Measurements from ENCODE around the gene NF2. TPM values are rescaled to one million over a fixed set of nuclear protein-coding genes. Genes with fewer than 3 reads are reported as not detected.

The NF2 gene
- total and polyA plus RNA-seq, 10 of the 15 experiments (the other 5 are each of a cell fraction or from before 2014, with no cell fraction given), result 2.2 to 49.8 (median 22.5) TPM

DNA sequence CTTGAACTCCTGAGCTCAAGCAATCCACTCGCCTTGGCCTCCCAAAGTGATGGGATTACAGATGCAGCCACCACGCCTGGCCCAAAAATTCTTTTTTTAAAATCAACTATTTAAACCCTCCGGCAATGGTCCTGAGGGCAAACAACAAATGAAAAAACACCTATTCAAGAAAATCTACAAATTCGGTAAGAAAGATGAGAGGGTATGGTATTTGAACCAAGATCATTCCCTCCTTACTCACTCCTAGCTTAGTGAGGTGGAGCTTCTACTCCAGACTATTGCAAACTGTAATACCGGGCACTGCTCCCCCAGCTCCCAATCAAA, 2.1 kb downstream of the NF2 start (continued):
- TF ChIP-seq TCF12 (IDR thresholded peaks at IDR 0.05; ENCODE audit: low read depth, low read length) (no peak), PAX5 (IDR thresholded peaks at IDR 0.05; ENCODE audit: borderline replicate concordance, low read depth, low read length) (no peak)

DNA sequence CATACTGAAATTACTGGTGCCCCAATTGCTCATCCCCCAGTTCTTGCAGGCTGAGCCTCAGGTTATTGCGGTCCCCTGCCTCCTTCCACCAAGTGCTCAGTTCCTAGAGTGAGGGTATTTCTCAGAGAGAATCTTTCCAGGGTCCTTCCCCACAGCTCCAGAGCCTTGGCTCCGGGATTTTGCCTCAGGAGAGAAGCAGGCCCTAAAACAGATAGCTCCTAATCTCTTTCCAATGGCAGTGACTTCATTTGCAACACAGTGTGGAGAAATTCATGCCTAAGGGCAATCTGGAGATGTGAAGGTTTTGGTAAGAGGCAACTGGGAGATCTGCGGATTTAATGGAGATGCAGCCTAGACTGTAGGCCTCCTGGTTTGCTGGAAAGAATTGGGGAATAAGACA, 2.9 kb downstream of the NF2 start:
- no peak overlapping the region for H3K9ac ChIP-seq (ENCODE audit: control insufficient read depth, insufficient read depth, low read length)
- no peak for DNase-seq (ENCODE audit: low read depth, low spot score)
- RAD21 ChIA-PET (ENCODE audit: unreplicated experiment), result interaction anchor here (0.8 kb wide), 1 partner anchor 397 kb away, joined by 3 read pairs; no protein-coding TSS in a partner anchor
- in situ Hi-C loops (cut with MboI), result loop anchor here (5.0 kb wide), 1 partner anchor 49 kb away; no protein-coding TSS in a partner anchor
- no peak for TF ChIP-seq JUNB (IDR thresholded peaks at IDR 0.05)
- no peak for TF ChIP-seq ZNF24 (IDR thresholded peaks at IDR 0.05)
- no peak for TF ChIP-seq ATF7 (IDR thresholded peaks at IDR 0.05; ENCODE audit: low read depth)
- TF ChIP-seq NBN (IDR thresholded peaks at IDR 0.05), result no peak
- no peak for TF ChIP-seq SMC3 (IDR thresholded peaks at IDR 0.05; ENCODE audit: borderline replicate concordance, low read length)
- TF ChIP-seq EP300 (IDR thresholded peaks at IDR 0.05; ENCODE audit: borderline replicate concordance in 1 of 2, control insufficient read depth in 1 of 2, low read depth in 2 of 2, low read length in 2 of 2), result no peak
- TF ChIP-seq NRF1 (conservative IDR thresholded peaks at IDR 0.05; ENCODE audit: low read depth, low read length), result no peak
- no peak for TF ChIP-seq DPF2 (IDR thresholded peaks at IDR 0.05)
- TF ChIP-seq NFIC (IDR thresholded peaks at IDR 0.05; ENCODE audit: low read depth, low read length), result no peak
- TF ChIP-seq PAX5 (IDR thresholded peaks at IDR 0.05; ENCODE audit: borderline replicate concordance, low read depth, low read length), result no peak
- TF ChIP-seq SUPT20H (IDR thresholded peaks at IDR 0.05; ENCODE audit: borderline replicate concordance, control insufficient read depth, low read depth, low read length), result no peak
- TF ChIP-seq, protein P1, sequence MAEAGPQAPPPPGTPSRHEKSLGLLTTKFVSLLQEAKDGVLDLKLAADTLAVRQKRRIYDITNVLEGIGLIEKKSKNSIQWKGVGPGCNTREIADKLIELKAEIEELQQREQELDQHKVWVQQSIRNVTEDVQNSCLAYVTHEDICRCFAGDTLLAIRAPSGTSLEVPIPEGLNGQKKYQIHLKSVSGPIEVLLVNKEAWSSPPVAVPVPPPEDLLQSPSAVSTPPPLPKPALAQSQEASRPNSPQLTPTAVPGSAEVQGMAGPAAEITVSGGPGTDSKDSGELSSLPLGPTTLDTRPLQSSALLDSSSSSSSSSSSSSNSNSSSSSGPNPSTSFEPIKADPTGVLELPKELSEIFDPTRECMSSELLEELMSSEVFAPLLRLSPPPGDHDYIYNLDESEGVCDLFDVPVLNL (IDR thresholded peaks at IDR 0.05; ENCODE audit: low read depth, low read length), result no peak
- TF ChIP-seq CBX3 (IDR thresholded peaks at IDR 0.05; ENCODE audit: borderline replicate concordance, low read depth), result no peak
- no peak for TF ChIP-seq TBL1XR1 (IDR thresholded peaks at IDR 0.05; ENCODE audit: low read depth, low read length)
- TF ChIP-seq, protein P2, sequence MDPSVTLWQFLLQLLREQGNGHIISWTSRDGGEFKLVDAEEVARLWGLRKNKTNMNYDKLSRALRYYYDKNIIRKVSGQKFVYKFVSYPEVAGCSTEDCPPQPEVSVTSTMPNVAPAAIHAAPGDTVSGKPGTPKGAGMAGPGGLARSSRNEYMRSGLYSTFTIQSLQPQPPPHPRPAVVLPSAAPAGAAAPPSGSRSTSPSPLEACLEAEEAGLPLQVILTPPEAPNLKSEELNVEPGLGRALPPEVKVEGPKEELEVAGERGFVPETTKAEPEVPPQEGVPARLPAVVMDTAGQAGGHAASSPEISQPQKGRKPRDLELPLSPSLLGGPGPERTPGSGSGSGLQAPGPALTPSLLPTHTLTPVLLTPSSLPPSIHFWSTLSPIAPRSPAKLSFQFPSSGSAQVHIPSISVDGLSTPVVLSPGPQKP (IDR thresholded peaks at IDR 0.05; ENCODE audit: low read depth, low read length), result no peak
- TF ChIP-seq GATAD2B (conservative IDR thresholded peaks at IDR 0.05; ENCODE audit: low read depth), result no peak
- TF ChIP-seq, protein P3, sequence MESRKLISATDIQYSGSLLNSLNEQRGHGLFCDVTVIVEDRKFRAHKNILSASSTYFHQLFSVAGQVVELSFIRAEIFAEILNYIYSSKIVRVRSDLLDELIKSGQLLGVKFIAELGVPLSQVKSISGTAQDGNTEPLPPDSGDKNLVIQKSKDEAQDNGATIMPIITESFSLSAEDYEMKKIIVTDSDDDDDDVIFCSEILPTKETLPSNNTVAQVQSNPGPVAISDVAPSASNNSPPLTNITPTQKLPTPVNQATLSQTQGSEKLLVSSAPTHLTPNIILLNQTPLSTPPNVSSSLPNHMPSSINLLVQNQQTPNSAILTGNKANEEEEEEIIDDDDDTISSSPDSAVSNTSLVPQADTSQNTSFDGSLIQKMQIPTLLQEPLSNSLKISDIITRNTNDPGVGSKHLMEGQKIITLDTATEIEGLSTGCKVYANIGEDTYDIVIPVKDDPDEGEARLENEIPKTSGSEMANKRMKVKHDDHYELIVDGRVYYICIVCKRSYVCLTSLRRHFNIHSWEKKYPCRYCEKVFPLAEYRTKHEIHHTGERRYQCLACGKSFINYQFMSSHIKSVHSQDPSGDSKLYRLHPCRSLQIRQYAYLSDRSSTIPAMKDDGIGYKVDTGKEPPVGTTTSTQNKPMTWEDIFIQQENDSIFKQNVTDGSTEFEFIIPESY (IDR thresholded peaks at IDR 0.05), result no peak
- H3K27me3 ChIP-seq (replicated peaks in 1 of 2; ENCODE audit: control insufficient read depth in 2 of 2, insufficient read depth in 2 of 2, low read length in 1 of 2), result no peaks in the 10 kb centered on the region
- POLR2A ChIA-PET, result interaction anchor here (0.6 to 1.2 kb wide), 2 partner anchors 17 to 591 kb away, joined by 3 read pairs; no protein-coding TSS in a partner anchor
- no peak for FAIRE-seq
- 92% methylated on average over 3 of the region's 3 CpGs for WGBS (ENCODE audit: insufficient coverage, insufficient replicate concordance, low lambda C conversion rate, missing lambda C conversion rate)
- CTCF ChIA-PET, result interaction anchor here (0.6 to 5.3 kb wide), 7 partner anchors 9 to 500 kb away, joined by 3 to 35 read pairs (median 4); no protein-coding TSS in a partner anchor
- BruUV-seq (replicated peaks), result no TSS peak
- H3K4me2 ChIP-seq (ENCODE audit: control insufficient read depth, insufficient read depth), result peak overlapping the region; percentile 54; the same call in 1 of the 2 replicates
- SMC1A ChIA-PET (ENCODE audit: uncharacterized antibody, unreplicated experiment), result interaction anchor here (1.1 to 3.5 kb wide), 3 partner anchors 20 to 399 kb away, joined by 3 to 23 read pairs (median 4); no protein-coding TSS in a partner anchor
- H3K9me3 ChIP-seq (replicated peaks; ENCODE audit: control insufficient read depth, insufficient read depth, low read length), result no peaks in the 10 kb centered on the region; the same call in 1 of the 3 replicates
- no peak overlapping the region for H2AFZ ChIP-seq (ENCODE audit: control insufficient read depth, low read depth, low read length)
- H3K4me1 ChIP-seq (ENCODE audit: control insufficient read depth, insufficient read depth, low read length), result no peaks in the 10 kb centered on the region; the same call in 1 of the 2 replicates
- H3K4me3 ChIP-seq, result no peak overlapping the region
- intact Hi-C loops (cut with micrococcal nuclease; ENCODE audit: unreplicated experiment), result no loop called here
- peaks cover 28% of the 10 kb centered on the region for H3K79me2 ChIP-seq (ENCODE audit: control insufficient read depth, insufficient read depth, low read length)
- no peaks in the 10 kb centered on the region for H3K36me3 ChIP-seq (ENCODE audit: control insufficient read depth in 2 of 2, insufficient read depth in 2 of 2, low read length in 1 of 2)
- no peaks in the 10 kb centered on the region for H4K20me1 ChIP-seq (ENCODE audit: control insufficient read depth, insufficient read depth)
- ATAC-seq, result no peak
- H3K27ac ChIP-seq (ENCODE audit: control insufficient read depth, insufficient read depth), result no peak overlapping the region

All from GM12878 (cell line).